ENCODE results near the gene KCNJ14.

The KCNJ14 gene

GRCh38 chr19:48469289-48469881, 14.0 kb downstream of the KCNJ14 start, which contains the start of gene CYTH2:
Gene CYTH2 (plus strand): TSS chr19:48469369. CDS start chr19:48469508, 139 bp downstream.
- TF ChIP-seq CTCF (IDR thresholded peaks at IDR 0.05; ENCODE audit: extremely low read depth, insufficient read depth, missing control alignments), result no peak
- peak; percentile 82 for DNase-seq (ENCODE audit: low spot score)
- in situ Hi-C loops (cut with MboI; ENCODE audit: low pct_unique_long_range_greater_than_20kb, low sequenced_read_pairs, unreplicated experiment), result no loop called here

GRCh38 chr19:48469934-48470680, 14.7 kb downstream of the KCNJ14 start:
- no peak for TF ChIP-seq CTCF (IDR thresholded peaks at IDR 0.05; ENCODE audit: extremely low read depth, insufficient read depth, missing control alignments)
- in situ Hi-C loops (cut with MboI; ENCODE audit: low pct_unique_long_range_greater_than_20kb, low sequenced_read_pairs, unreplicated experiment), result no loop called here
- no peak for DNase-seq (ENCODE audit: low spot score)

GRCh38 chr19:48470856-48471255, 15.5 kb downstream of the KCNJ14 start:
- in situ Hi-C loops (cut with MboI; ENCODE audit: low pct_unique_long_range_greater_than_20kb, low sequenced_read_pairs, unreplicated experiment), result no loop called here
- no peak for DNase-seq (ENCODE audit: low spot score)
- no peak for TF ChIP-seq CTCF (IDR thresholded peaks at IDR 0.05; ENCODE audit: extremely low read depth, insufficient read depth, missing control alignments)

- no peak for TF ChIP-seq CTCF (IDR thresholded peaks at IDR 0.05; ENCODE audit: extremely low read depth, insufficient read depth, missing control alignments)
- DNase-seq (ENCODE audit: low spot score), result no peak
These were observed 16.5 kb downstream of the KCNJ14 start for GRCh38 chr19:48471836-48472235.

GRCh38 chr19:48473161-48473966, 18.0 kb downstream of the KCNJ14 start:
- no peak for DNase-seq (ENCODE audit: low spot score)
- TF ChIP-seq CTCF (IDR thresholded peaks at IDR 0.05; ENCODE audit: extremely low read depth, insufficient read depth, missing control alignments), result no peak
- in situ Hi-C loops (cut with MboI; ENCODE audit: low pct_unique_long_range_greater_than_20kb, low sequenced_read_pairs, unreplicated experiment), result no loop called here

More at GRCh38 chr19:48471836-48472235, 16.5 kb downstream of the KCNJ14 start:
- in situ Hi-C loops (cut with MboI; ENCODE audit: low pct_unique_long_range_greater_than_20kb, low sequenced_read_pairs, unreplicated experiment), result no loop called here

GRCh38 chr19:48474084-48474592, 18.8 kb downstream of the KCNJ14 start:
- no peak for DNase-seq (ENCODE audit: low spot score)
- in situ Hi-C loops (cut with MboI; ENCODE audit: low pct_unique_long_range_greater_than_20kb, low sequenced_read_pairs, unreplicated experiment), result no loop called here
- TF ChIP-seq CTCF (IDR thresholded peaks at IDR 0.05; ENCODE audit: extremely low read depth, insufficient read depth, missing control alignments), result no peak
